Subcutaneous abdominal adipose tissue (tissue), 5 donors: ENCODE data around the gene RNF217.

Source experiments
- H3K27ac ChIP-seq: one replicate; pipeline ENCODE4 v1.7.0; 2013; ENCODE audit warnings: low read depth, mild to moderate bottlenecking, inconsistent platforms, low read length, moderate library complexity
- H3K27me3 ChIP-seq, 5 donors: one replicate each; pipeline ENCODE4 v1.7.0; 2013; ENCODE audit warnings: low read length in 5 of 5, inconsistent platforms in 1 of 5; ENCODE audit not compliant: control insufficient read depth in 5 of 5, insufficient read depth in 4 of 5
- H3K36me3 ChIP-seq, 5 donors: one replicate each; pipeline ENCODE4 v1.7.0; 2013; ENCODE audit warnings: low read length in 5 of 5; ENCODE audit not compliant: control insufficient read depth in 5 of 5, insufficient read depth in 5 of 5
- H3K4me1 ChIP-seq, 5 donors: one replicate each; pipeline ENCODE4 v1.7.0; 2013; ENCODE audit warnings: low read length in 5 of 5, mild to moderate bottlenecking in 3 of 5, moderate library complexity in 1 of 5; ENCODE audit not compliant: control insufficient read depth in 5 of 5, insufficient read depth in 5 of 5
- H3K4me3 ChIP-seq, 5 donors: one replicate each; pipeline ENCODE4 v1.7.0; 2013; ENCODE audit warnings: low read length in 5 of 5, low read depth in 1 of 5
- H3K9ac ChIP-seq, 5 donors: one replicate each; pipeline ENCODE4 v1.7.0; 2013; ENCODE audit warnings: low read length in 5 of 5, mild to moderate bottlenecking in 4 of 5, moderate library complexity in 3 of 5
- H3K9me3 ChIP-seq, 5 donors: one replicate each; pipeline ENCODE4 v1.7.0; 2013; ENCODE audit warnings: low read length in 5 of 5; ENCODE audit not compliant: control insufficient read depth in 5 of 5
- donor health status: healthy.
- donor health status: healthy.
- donor health status: healthy.
- donor health status: healthy.
- donor health status: healthy.

Gene RNF217

DNA sequence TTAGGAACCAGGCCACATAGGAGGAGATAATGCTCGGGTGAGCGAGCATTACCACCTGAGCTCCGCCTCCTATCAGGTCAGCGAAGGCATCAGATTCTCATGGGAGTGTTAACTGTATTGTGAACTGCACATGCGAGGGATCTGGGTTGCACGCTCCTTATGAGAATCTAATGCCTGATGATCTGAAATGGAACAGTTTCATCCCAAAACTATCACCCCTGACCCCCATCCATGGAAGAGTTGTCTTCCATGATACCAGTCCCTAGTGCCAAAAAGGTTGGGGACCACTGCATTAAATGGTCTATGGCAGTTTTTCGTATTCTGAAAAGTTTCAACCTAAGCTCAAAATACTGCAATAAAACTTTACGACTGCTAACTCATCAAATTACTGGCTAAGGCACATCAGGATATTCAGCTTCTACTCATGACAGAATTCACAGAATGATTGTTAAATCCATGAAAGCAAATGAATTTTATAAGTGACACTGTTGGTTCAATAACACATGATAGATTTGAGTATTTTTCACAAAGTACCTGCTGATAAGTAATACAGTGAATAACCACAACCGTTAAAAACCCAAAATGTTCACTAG, 25.9 kb downstream of the RNF217 start:
- Histone ChIP-seq H3K9me3 (no peaks in the 10 kb centered on the region), H3K9ac (no peak overlapping the region), H3K4me3 (no peak overlapping the region), H3K4me1 (peaks cover 0 to 19% (median 12%) of the 10 kb centered on the region in 5 donors), H3K27ac (peak overlapping the region; percentile 7), H3K27me3 (no peaks in the 10 kb centered on the region), H3K36me3 (no peaks in the 10 kb centered on the region)

DNA sequence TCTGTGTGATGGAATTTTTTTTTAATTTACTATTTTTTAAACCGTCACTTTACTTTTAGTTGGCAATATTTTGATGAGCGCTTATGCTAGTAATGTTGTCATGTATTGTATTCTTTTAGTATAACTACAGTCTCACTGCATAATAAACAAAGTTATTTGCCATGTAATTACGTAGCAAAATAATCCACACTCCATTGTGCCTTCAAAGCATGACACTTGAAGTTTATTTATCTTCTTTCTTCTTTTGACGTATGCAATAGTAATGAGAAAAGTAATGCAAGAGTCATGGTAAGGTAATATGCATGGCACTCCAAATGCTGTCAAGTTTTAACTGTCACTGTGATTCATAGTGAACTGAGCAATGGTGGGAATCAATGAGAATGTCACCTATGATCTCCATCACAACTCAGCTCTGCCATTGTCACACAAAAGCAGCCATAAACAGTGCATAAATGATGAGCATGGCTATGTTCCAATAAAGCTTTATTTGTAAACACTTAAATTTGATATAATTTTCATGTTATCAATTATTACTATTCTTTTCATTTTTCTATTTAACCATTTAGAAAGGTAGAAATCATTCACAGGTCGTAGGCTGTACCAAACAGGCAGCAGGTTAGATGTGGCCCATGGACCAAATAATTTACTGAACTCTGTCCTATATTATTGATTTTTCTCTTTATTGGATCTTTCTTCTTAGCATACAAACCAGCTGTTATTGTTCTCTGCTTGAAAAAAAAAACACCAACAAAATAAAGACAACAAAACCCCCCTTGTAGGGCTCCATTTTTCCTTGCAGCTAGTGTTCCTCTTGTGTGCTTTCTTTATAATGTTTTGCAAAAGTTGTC, 27.1 kb downstream of the RNF217 start:
- Histone ChIP-seq H3K9ac (no peak overlapping the region), H3K36me3 (no peaks in the 10 kb centered on the region), H3K4me3 (no peak overlapping the region), H3K27me3 (no peaks in the 10 kb centered on the region), H3K9me3 (no peaks in the 10 kb centered on the region), H3K27ac (no peak overlapping the region), H3K4me1 (peaks cover 0 to 32% (median 14%) of the 10 kb centered on the region in 5 donors)

- no peak overlapping the region for H3K27ac ChIP-seq
- H3K9me3 ChIP-seq: no peaks in the 10 kb centered on the region
- H3K9ac ChIP-seq: no peak overlapping the region
- H3K4me3 ChIP-seq: no peak overlapping the region
- peaks cover 0 to 29% (median 10%) of the 10 kb centered on the region in 5 donors for H3K4me1 ChIP-seq
- H3K36me3 ChIP-seq: no peaks in the 10 kb centered on the region
- no peaks in the 10 kb centered on the region for H3K27me3 ChIP-seq
Observed at GRCh38 chr6:124990988-124991387, 28.8 kb downstream of the RNF217 start.

- no peak overlapping the region for H3K4me3 ChIP-seq
- H3K27me3 ChIP-seq: no peaks in the 10 kb centered on the region
Observed at GRCh38 chr6:124991764-124992295, 29.6 kb downstream of the RNF217 start.

GRCh38 chr6:124993327-124993726, 31.1 kb downstream of the RNF217 start:
- Histone ChIP-seq H3K4me1 (peaks cover 0 to 18% (median 6%) of the 10 kb centered on the region in 5 donors), H3K27me3 (no peaks in the 10 kb centered on the region), H3K36me3 (peaks cover 0 to 6% (median 0%) of the 10 kb centered on the region in 5 donors), H3K9ac (no peak overlapping the region), H3K4me3 (no peak overlapping the region), H3K9me3 (no peaks in the 10 kb centered on the region), H3K27ac (peak overlapping the region; percentile 6)

More at GRCh38 chr6:124991764-124992295, 29.6 kb downstream of the RNF217 start:
- Histone ChIP-seq H3K27ac (no peak overlapping the region), H3K36me3 (no peaks in the 10 kb centered on the region), H3K4me1 (peaks cover 0 to 27% (median 6%) of the 10 kb centered on the region in 5 donors), H3K9ac (no peak overlapping the region), H3K9me3 (no peaks in the 10 kb centered on the region)

DNA sequence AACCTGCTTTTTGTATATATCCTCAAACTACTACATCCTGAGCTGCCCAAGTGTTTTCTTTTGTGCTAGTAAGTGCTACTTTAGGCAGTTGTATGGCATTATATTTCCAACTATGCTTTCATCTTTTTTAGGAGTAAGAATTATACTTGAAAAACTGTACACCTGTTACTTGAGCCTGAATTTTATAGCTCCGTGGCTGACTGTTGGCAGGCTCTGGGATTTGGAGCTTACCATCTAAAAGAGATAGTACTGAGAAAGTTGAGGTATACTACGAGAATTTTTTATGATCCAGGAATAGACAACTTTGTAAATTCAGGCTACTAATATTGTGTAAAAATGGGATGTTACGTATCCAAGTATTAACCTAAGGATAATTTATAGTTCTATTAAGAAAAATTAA, 32.4 kb downstream of the RNF217 start:
- peaks cover 0 to 6% (median 0%) of the 10 kb centered on the region in 5 donors for H3K36me3 ChIP-seq
- no peaks in the 10 kb centered on the region for H3K27me3 ChIP-seq
- H3K9ac ChIP-seq: no peak overlapping the region
- H3K9me3 ChIP-seq: no peaks in the 10 kb centered on the region
- peaks cover 0 to 23% (median 13%) of the 10 kb centered on the region in 5 donors for H3K4me1 ChIP-seq
- peak overlapping the region; percentile 25 for H3K27ac ChIP-seq
- H3K4me3 ChIP-seq: no peak overlapping the region

DNA sequence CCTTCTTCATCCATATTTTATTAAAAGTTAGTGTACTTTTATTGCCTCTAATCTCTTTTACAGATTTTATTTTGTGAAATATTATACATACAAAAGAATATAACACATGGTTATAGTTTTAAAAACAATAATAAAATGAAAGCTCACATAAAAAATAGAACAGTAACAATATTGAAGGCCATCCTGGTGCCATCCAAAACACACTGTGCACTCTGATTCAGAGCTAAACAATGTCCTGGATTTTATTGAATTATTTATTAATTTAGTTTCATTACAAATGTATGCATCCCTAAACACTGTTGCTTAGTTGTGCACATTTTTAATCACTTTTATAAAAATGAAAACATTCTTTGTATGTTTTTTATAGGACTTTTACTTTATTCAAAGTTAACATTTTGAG, 32.9 kb downstream of the RNF217 start:
- H3K27ac ChIP-seq: no peak overlapping the region
- no peaks in the 10 kb centered on the region for H3K9me3 ChIP-seq
- no peaks in the 10 kb centered on the region for H3K27me3 ChIP-seq
- peaks cover 0 to 6% (median 0%) of the 10 kb centered on the region in 5 donors for H3K36me3 ChIP-seq
- H3K9ac ChIP-seq: no peak overlapping the region
- H3K4me1 ChIP-seq: peaks cover 0 to 23% (median 13%) of the 10 kb centered on the region in 5 donors
- no peak overlapping the region for H3K4me3 ChIP-seq

DNA sequence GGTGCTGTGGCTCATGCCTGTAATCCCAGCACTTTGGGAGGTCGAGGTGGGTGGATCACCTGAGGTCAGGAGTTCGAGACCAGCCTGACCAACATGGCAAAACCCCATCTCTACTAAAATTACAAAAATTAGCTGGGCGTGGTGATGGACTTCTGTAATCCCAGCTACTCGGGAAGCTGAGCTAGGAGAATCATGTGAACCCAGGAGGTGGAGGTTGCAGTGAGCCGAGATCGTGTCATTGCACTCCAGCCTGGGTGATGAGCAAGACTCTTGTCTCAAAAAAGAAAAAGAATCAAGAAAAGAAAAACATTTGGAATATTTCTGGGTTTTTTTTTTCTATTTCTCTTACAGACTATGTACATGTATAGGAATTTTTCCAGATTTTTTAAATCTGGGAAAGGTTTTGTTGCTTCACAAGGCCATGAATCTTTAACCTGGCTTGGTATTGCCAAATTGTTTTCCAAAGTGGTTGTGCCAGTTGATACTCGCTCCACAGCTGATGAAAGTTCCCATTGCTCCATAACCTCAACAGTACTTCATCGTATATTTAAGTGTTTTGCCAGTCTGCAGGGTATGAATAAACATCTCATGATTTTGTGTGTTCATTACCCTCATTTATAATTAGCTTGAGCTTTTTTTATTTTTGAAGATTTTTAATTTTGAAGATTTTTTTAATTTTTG, 33.5 kb downstream of the RNF217 start:
- Histone ChIP-seq H3K4me1 (peaks cover 0 to 23% (median 13%) of the 10 kb centered on the region in 5 donors), H3K9ac (no peak overlapping the region), H3K36me3 (peaks cover 0 to 6% (median 0%) of the 10 kb centered on the region in 5 donors), H3K9me3 (no peaks in the 10 kb centered on the region), H3K27ac (no peak overlapping the region), H3K4me3 (no peak overlapping the region), H3K27me3 (no peaks in the 10 kb centered on the region)

GRCh38 chr6:124996411-124996810, 34.2 kb downstream of the RNF217 start:
- Histone ChIP-seq H3K27ac (no peak overlapping the region), H3K9me3 (no peaks in the 10 kb centered on the region), H3K4me1 (peaks cover 0 to 23% (median 13%) of the 10 kb centered on the region in 5 donors), H3K9ac (no peak overlapping the region), H3K4me3 (no peak overlapping the region), H3K27me3 (no peaks in the 10 kb centered on the region), H3K36me3 (peaks cover 0 to 6% (median 0%) of the 10 kb centered on the region in 5 donors)
